SK-N-SH (cell line): ENCODE measurements around the gene QKI. TPM values are rescaled to one million over a fixed set of nuclear protein-coding genes. Genes with fewer than 3 reads are reported as not detected.

Source experiments
- CTCF ChIA-PET: fragments of 300-600, 350-600 bp; formaldehyde crosslinking; extraction: SDS; loops from one replicate; lab custom pipeline; 2021; lab: Yijun Ruan, JAX
- POLR2A ChIA-PET: fragments of 350-600 bp; sonication (Branson Sonifier 250); formaldehyde crosslinking; extraction: SDS; loops from one replicate; lab custom pipeline; 2020; ENCODE audit warnings: antibody characterized with exemption, inconsistent platforms; lab: Yijun Ruan, JAX
- DNase-seq: peaks from one replicate; pipeline ENCODE4 v3.0.0; 2012
- H2AFZ ChIP-seq: fragments of 200-600 bp; sonication (generic); 2 replicates; pipeline ENCODE4 v1.8.1; 2016; ENCODE audit warnings: antibody characterized with exemption, mild to moderate bottlenecking, low read depth
- H3F3A ChIP-seq: fragments of 200-600 bp; sonication (generic); replicated peaks from 2 replicates; pipeline ENCODE3; 2016; ENCODE audit warnings: antibody characterized with exemption, mild to moderate bottlenecking; ENCODE audit not compliant: insufficient read depth
- H3K27ac ChIP-seq, 2 experiments: fragments of 200-500 bp in 1 of 2; fragments of 200-600 bp in 1 of 2; sonication (Bioruptor generic) in 1 of 2; sonication (generic), shearing (Covaris generic) in 1 of 2; 2 replicates each; pipeline versions ENCODE4 v1.5.1 to v1.6.1; 2014 to 2016; ENCODE audit warnings: low read depth in 2 of 2, inconsistent platforms in 1 of 2, low read length in 1 of 2, mild to moderate bottlenecking in 1 of 2, mixed read lengths in 1 of 2
- H3K27me3 ChIP-seq: fragments of 200-600 bp; sonication (generic), shearing (Covaris generic); 2 replicates; pipeline ENCODE4 v1.6.1; 2016; ENCODE audit warnings: mixed run types; ENCODE audit not compliant: insufficient read depth
- H3K36me3 ChIP-seq, 2 experiments: fragments of 200-500 bp in 1 of 2; fragments of 200-600 bp in 1 of 2; sonication (Bioruptor generic) in 1 of 2; sonication (generic) in 1 of 2; replicated peaks in 1 of 2; 2 replicates each; pipeline versions ENCODE3 to v1.5.1; 2014 to 2016; ENCODE audit warnings: low read length in 1 of 2, mild to moderate bottlenecking in 1 of 2; ENCODE audit not compliant: insufficient read depth in 2 of 2, control insufficient read depth in 1 of 2
- H3K4me1 ChIP-seq, 2 experiments: fragments of 200-500 bp in 1 of 2; fragments of 200-600 bp in 1 of 2; sonication (Bioruptor generic) in 1 of 2; sonication (generic), shearing (Covaris generic) in 1 of 2; 2 replicates each; pipeline versions ENCODE4 v1.5.1 to v1.6.1; 2014 to 2016; ENCODE audit warnings: low read depth in 1 of 2, low read length in 1 of 2, mixed run types in 1 of 2; ENCODE audit not compliant: insufficient read depth in 2 of 2, control insufficient read depth in 1 of 2
- H3K4me2 ChIP-seq: fragments of 200-600 bp; sonication (generic), shearing (Covaris generic); 2 replicates; pipeline ENCODE4 v1.6.1; 2017; ENCODE audit warnings: mixed run types
- H3K4me3 ChIP-seq, 2 experiments: fragments of 200-500 bp in 1 of 2; fragments of 200-600 bp in 1 of 2; sonication (Bioruptor generic) in 1 of 2; sonication (generic), shearing (Covaris generic) in 1 of 2; 2 replicates each; pipeline versions ENCODE4 v1.5.1 to v1.8.1; 2014 to 2016; ENCODE audit warnings: low read depth in 2 of 2, inconsistent platforms in 1 of 2, low read length in 1 of 2, mild to moderate bottlenecking in 1 of 2, mixed read lengths in 1 of 2, moderate library complexity in 1 of 2
- H3K79me2 ChIP-seq: fragments of 200-600 bp; sonication (generic); 2 replicates; pipeline ENCODE4 v1.8.1; 2017; ENCODE audit warnings: mild to moderate bottlenecking; ENCODE audit not compliant: insufficient read depth
- H3K9ac ChIP-seq: fragments of 200-600 bp; sonication (generic); 2 replicates; pipeline ENCODE4 v1.6.1; 2017; ENCODE audit warnings: mixed run types
- H3K9me2 ChIP-seq: fragments of 200-600 bp; sonication (generic); 2 replicates; pipeline ENCODE4 v1.6.1; 2017; ENCODE audit warnings: mixed run types
- H3K9me3 ChIP-seq: fragments of 200-600 bp; sonication (generic); 2 replicates; pipeline ENCODE4 v1.6.1; 2017; ENCODE audit warnings: mixed run types, mild to moderate bottlenecking, moderate library complexity
- H4K20me1 ChIP-seq: fragments of 200-600 bp; sonication (generic); 2 replicates; pipeline ENCODE4 v1.6.1; 2017; ENCODE audit warnings: mild to moderate bottlenecking, mixed run types; ENCODE audit not compliant: insufficient read depth
- CTCF ChIP-seq: fragments of 200-600 bp; sonication (generic); IDR thresholded peaks from 2 replicates; pipeline ENCODE4 v1.6.1; 2017; ENCODE audit warnings: antibody characterized with exemption, mild to moderate bottlenecking, moderate library complexity
- ELF1 ChIP-seq: IDR thresholded peaks from 2 replicates; pipeline ENCODE4 v1.4.0; 2012
- EZH2phosphoT487 ChIP-seq: fragments of 200-600 bp; sonication (generic); IDR thresholded peaks from 2 replicates; pipeline ENCODE4 v1.6.1; 2017; ENCODE audit warnings: low read depth, mixed run types, mild to moderate bottlenecking, antibody characterized with exemption, moderate library complexity, borderline replicate concordance
- GABPA ChIP-seq: IDR thresholded peaks from 2 replicates; pipeline ENCODE4 v1.4.0; 2012; ENCODE audit warnings: low read depth, mild to moderate bottlenecking
- MAX ChIP-seq: IDR thresholded peaks from 2 replicates; pipeline ENCODE4 v1.4.0; 2012; ENCODE audit warnings: low read depth
- NRF1 ChIP-seq: IDR thresholded peaks from 2 replicates; pipeline ENCODE4 v1.6.1; 2012; ENCODE audit warnings: low read depth, mild to moderate bottlenecking, low read length
- PBX3 ChIP-seq: IDR thresholded peaks from 2 replicates; pipeline ENCODE4; 2012
- SIN3A ChIP-seq: IDR thresholded peaks from 2 replicates; pipeline ENCODE4 v1.6.1; 2012; ENCODE audit warnings: low read depth, mild to moderate bottlenecking, low read length, moderate library complexity, borderline replicate concordance
- USF2 ChIP-seq: fragments of 150-350 bp; IDR thresholded peaks from 2 replicates; pipeline ENCODE4 v1.6.1; 2017; ENCODE audit warnings: antibody characterized with exemption, low read length, low read depth, borderline replicate concordance
- WGBS: methylation state at CpG from one replicate; pipeline ENCODE4 v1.1.6; 2017; ENCODE audit warnings: low lambda C conversion rate; 5-methylcytosine and 5-hydroxymethylcytosine counted together
- polyA plus RNA-seq, 3 experiments: library from polyadenylated mRNA; depleted of rRNA; stranded (reverse); fragments of >200 nt; gene quantifications; 2 replicates each; pipeline ENCODE4 v1.2.3, GENCODE V29; 2012

The QKI gene
- polyA plus RNA-seq, 1 of the 3 experiments (the other 2 are of a cell fraction): 51.1 TPM

- Histone ChIP-seq H3K27ac (no peak overlapping the region), H3K9ac (no peak overlapping the region), H4K20me1 (no peaks in the 10 kb centered on the region), H3K4me2 (no peak overlapping the region), H3K79me2 (no peaks in the 10 kb centered on the region), H3K9me2 (no peaks in the 10 kb centered on the region), H3F3A (no peaks in the 10 kb centered on the region), H3K9me3 (no peaks in the 10 kb centered on the region), H3K36me3 (no peaks in the 10 kb centered on the region), H3K27me3 (peaks cover 8% of the 10 kb centered on the region; the same call in 1 of the 2 replicates), H3K4me1 (no peaks in the 10 kb centered on the region; a peak in 1 of 4 replicates), H2AFZ (no peak overlapping the region), H3K4me3 (no peak overlapping the region)
- POLR2A ChIA-PET: no interaction called here
- 56% methylated on average over 2 of the region's 2 CpGs for WGBS
- DNase-seq: no peak
- TF ChIP-seq MAX: no peak
- CTCF ChIA-PET: interaction anchor here (1.4 kb wide), 1 partner anchor 16 kb away, joined by 4 read pairs; no protein-coding TSS in a partner anchor
Measured at GRCh38 chr6:163371129-163371528, 43.4 kb upstream of the QKI start.

GRCh38 chr6:163373240-163373639 is 41.3 kb upstream of the QKI start:
- no peaks in the 10 kb centered on the region for H3F3A ChIP-seq
- no peak overlapping the region for H3K4me3 ChIP-seq
- no peak overlapping the region for H3K4me2 ChIP-seq
- POLR2A ChIA-PET: no interaction called here
- no peak overlapping the region for H3K27ac ChIP-seq
- no peaks in the 10 kb centered on the region for H3K4me1 ChIP-seq
- 37% methylated on average over 1 of the region's 9 CpGs for WGBS
- H3K27me3 ChIP-seq: peaks cover 8% of the 10 kb centered on the region; the same call in 1 of the 2 replicates
- no peaks in the 10 kb centered on the region for H4K20me1 ChIP-seq
- H3K9me2 ChIP-seq: no peaks in the 10 kb centered on the region
- no peaks in the 10 kb centered on the region for H3K9me3 ChIP-seq
- DNase-seq: no peak
- H2AFZ ChIP-seq: no peak overlapping the region
- CTCF ChIA-PET: interaction anchor here (1.6 kb wide), 1 partner anchor 8 kb away, joined by 4 read pairs; no protein-coding TSS in a partner anchor
- TF ChIP-seq GABPA (no peak), EZH2phosphoT487 (no peak), CTCF (no peak), ELF1 (no peak), SIN3A (no peak), NRF1 (no peak), USF2 (no peak), PBX3 (no peak)
- H3K9ac ChIP-seq: no peak overlapping the region
- H3K79me2 ChIP-seq: no peaks in the 10 kb centered on the region
- no peaks in the 10 kb centered on the region for H3K36me3 ChIP-seq
